ENCODE results near the gene MYNN. TPM values are rescaled to one million over a fixed set of nuclear protein-coding genes. Genes with fewer than 3 reads are reported as not detected.

MYNN gene
- total and polyA plus RNA-seq, 2 of the 13 experiments (the other 11 are each of a cell fraction or from before 2014, with no cell fraction given): 10.4 to 17.6 TPM

- no TSS peak for BruUV-seq (replicated peaks)
- intact Hi-C loops (cut with micrococcal nuclease; ENCODE audit: unreplicated experiment): no loop called here
- in situ Hi-C loops (cut with HindIII; ENCODE audit: extremely low pct_ligation_motif_present, low pct_unique_long_range_greater_than_20kb): no loop called here
- DNase-seq (ENCODE audit: low spot score): no peak
- no peaks in the 10 kb centered on the region for H3K9me3 ChIP-seq (ENCODE audit: low read length)
- H3K9ac ChIP-seq (ENCODE audit: insufficient read depth, low read depth, low read length): no peak overlapping the region
- H3K27me3 ChIP-seq (ENCODE audit: control insufficient read depth in 1 of 2, insufficient read depth in 2 of 2, low read length in 2 of 2): peaks cover 0 to 2% of the 10 kb centered on the region in 2 experiments; a peak in 1 of 5 replicates
- peaks cover 13 to 48% of the 10 kb centered on the region in 2 experiments for H3K36me3 ChIP-seq (replicated peaks in 1 of 2; ENCODE audit: control insufficient read depth in 1 of 2, insufficient read depth in 2 of 2, low read length in 2 of 2)
- CTCF ChIA-PET (ENCODE audit: low intra/inter-chr PET ratio, low total read pairs): no interaction called here
- POLR2A ChIA-PET: no interaction called here
- WGBS (ENCODE audit: low lambda C conversion rate): 100% methylated on average over 2 of the region's 4 CpGs
- H2AFZ ChIP-seq (ENCODE audit: low read length): no peak overlapping the region
- peaks cover 30% of the 10 kb centered on the region for H3K79me2 ChIP-seq (ENCODE audit: insufficient read depth, low read length)
- no peak overlapping the region for H3K4me2 ChIP-seq (ENCODE audit: low read depth, low read length)
- peaks cover 20% of the 10 kb centered on the region for H3K4me1 ChIP-seq (ENCODE audit: insufficient read depth, low read length)
- FAIRE-seq: no peak
- H4K20me1 ChIP-seq (ENCODE audit: insufficient read depth, low read length): no peaks in the 10 kb centered on the region
- no peak for ATAC-seq
- H3K4me3 ChIP-seq (replicated peaks in 1 of 3; ENCODE audit: insufficient read depth in 1 of 3, low read depth in 2 of 3, low read length in 3 of 3): no peak overlapping the region
- no peak overlapping the region for H3K27ac ChIP-seq (ENCODE audit: extremely low read length, insufficient read depth, low read length)
- no peak for TF ChIP-seq RAD21 (CRISPR knock-in tag; IDR thresholded peaks at IDR 0.05)
- peak; percentile 55 for TF ChIP-seq ZNF121 (CRISPR knock-in tag; IDR thresholded peaks at IDR 0.05)
- TF ChIP-seq ZNF460 (CRISPR knock-in tag; IDR thresholded peaks at IDR 0.05; ENCODE audit: borderline replicate concordance): no peak
- TF ChIP-seq, protein P1, sequence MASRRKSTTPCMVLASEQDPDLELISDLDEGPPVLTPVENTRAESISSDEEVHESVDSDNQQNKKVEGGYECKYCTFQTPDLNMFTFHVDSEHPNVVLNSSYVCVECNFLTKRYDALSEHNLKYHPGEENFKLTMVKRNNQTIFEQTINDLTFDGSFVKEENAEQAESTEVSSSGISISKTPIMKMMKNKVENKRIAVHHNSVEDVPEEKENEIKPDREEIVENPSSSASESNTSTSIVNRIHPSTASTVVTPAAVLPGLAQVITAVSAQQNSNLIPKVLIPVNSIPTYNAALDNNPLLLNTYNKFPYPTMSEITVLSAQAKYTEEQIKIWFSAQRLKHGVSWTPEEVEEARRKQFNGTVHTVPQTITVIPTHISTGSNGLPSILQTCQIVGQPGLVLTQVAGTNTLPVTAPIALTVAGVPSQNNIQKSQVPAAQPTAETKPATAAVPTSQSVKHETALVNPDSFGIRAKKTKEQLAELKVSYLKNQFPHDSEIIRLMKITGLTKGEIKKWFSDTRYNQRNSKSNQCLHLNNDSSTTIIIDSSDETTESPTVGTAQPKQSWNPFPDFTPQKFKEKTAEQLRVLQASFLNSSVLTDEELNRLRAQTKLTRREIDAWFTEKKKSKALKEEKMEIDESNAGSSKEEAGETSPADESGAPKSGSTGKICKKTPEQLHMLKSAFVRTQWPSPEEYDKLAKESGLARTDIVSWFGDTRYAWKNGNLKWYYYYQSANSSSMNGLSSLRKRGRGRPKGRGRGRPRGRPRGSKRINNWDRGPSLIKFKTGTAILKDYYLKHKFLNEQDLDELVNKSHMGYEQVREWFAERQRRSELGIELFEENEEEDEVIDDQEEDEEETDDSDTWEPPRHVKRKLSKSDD (CRISPR knock-in tag; IDR thresholded peaks at IDR 0.05; ENCODE audit: low read depth): no peak
- TF ChIP-seq E2F5 (CRISPR knock-in tag; conservative IDR thresholded peaks at IDR 0.05): no peak
- 0 out of 2 replicates have a peak, but pooled peaks have one; percentile 24 for TF ChIP-seq POLR2G (IDR thresholded peaks at IDR 0.05; ENCODE audit: low read depth, low read length)
- no peak for TF ChIP-seq ZIK1 (CRISPR knock-in tag; IDR thresholded peaks at IDR 0.05; ENCODE audit: borderline replicate concordance, low read depth)
- TF ChIP-seq MLX (CRISPR knock-in tag; IDR thresholded peaks at IDR 0.05): no peak
- TF ChIP-seq ZSCAN12 (CRISPR knock-in tag; IDR thresholded peaks at IDR 0.05): no peak
Observed at GRCh38 chr3:169777822-169778221, 4.6 kb downstream of the MYNN start.
